ENCODE data around the gene DYNC1LI1.
"Not testable (repeated sequence)": the region's sequence is repeated elsewhere in the genome, so short reads cannot be mapped to it uniquely, and the experiment has no call there.

Gene DYNC1LI1

GRCh38 chr3:32583708-32584107 lies 13.1 kb upstream of the DYNC1LI1 start:
- DNase-seq (ENCODE audit: low read depth in 2 of 2): no peak

DNA sequence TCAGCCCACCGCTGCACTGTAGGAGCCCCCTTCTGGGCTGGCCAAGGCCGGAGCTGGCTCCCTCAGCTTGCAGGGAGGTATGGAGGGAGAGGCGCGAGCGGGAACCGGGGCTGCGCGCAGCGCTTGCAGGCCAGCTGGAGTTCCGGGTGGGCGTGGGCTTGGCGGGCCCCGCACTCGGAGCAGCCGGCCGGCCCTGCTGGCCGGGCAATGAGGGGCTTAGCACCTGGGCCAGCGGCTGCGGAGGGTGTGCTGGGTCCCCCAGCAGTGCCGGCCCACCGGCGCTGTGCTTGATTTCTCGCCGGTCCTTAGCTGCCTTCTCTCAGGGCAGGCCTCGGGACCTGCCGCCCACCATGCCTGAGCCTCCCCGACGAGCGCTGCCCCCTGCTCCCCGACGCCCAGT lies 8.0 kb upstream of the DYNC1LI1 start:
- not testable (repeated sequence) for DNase-seq (ENCODE audit: low read depth in 2 of 2)

- no peak for DNase-seq (ENCODE audit: low read depth in 2 of 2)
Observed at GRCh38 chr3:32577581-32578556, 7.2 kb upstream of the DYNC1LI1 start.

- no peak for DNase-seq (ENCODE audit: low read depth in 2 of 2)
Observed at GRCh38 chr3:32577174-32577573, 6.5 kb upstream of the DYNC1LI1 start.

DNA sequence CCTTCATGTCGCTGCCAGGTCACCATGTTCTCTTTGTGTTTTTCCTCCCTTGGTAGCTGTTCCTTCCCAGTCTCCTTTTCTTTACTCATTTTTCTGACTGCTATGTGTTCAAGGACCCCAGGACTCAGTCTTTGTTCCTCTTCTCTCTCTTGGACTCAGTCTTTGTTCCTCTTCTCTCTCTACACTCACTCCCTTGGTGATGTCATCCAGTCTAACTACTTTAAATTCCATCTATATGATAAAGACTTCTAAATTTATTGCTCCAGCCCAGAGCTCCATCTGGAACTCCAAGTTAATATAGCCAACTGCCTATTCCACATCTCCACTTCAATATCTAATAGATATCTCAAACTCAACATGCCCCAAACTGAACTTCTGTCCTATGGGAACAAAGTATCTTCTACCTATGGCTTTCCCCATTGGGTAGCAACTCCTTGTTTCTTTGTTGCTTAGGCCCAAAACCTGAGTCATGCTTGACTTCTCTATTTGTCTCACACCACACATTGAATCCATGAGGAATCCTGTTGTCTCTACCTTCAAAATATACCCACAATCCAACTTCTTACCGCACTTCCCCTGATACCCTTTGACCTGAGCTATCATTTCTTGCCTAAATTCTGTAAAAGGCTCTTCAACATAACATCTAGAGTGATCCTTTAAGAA lies 4.9 kb upstream of the DYNC1LI1 start:
- no peak for DNase-seq (ENCODE audit: low read depth in 2 of 2)

DNA sequence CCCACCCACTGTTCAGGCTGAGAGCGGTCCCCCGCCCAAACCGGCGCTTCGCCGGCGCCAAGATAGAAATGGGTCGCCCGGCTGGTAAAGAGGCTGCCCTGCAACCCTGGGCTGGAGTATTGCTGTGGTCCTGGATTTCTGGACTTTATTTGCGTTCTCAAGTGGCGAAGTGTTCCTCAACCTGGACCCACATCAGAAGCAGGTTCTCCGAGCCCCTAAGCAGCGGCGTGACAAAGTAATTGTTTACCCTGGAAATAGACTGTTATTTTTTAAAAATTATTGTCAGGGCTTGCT lies 481 bp upstream of the DYNC1LI1 start:
- DNase-seq (ENCODE audit: low read depth in 2 of 2): no peak

DNA sequence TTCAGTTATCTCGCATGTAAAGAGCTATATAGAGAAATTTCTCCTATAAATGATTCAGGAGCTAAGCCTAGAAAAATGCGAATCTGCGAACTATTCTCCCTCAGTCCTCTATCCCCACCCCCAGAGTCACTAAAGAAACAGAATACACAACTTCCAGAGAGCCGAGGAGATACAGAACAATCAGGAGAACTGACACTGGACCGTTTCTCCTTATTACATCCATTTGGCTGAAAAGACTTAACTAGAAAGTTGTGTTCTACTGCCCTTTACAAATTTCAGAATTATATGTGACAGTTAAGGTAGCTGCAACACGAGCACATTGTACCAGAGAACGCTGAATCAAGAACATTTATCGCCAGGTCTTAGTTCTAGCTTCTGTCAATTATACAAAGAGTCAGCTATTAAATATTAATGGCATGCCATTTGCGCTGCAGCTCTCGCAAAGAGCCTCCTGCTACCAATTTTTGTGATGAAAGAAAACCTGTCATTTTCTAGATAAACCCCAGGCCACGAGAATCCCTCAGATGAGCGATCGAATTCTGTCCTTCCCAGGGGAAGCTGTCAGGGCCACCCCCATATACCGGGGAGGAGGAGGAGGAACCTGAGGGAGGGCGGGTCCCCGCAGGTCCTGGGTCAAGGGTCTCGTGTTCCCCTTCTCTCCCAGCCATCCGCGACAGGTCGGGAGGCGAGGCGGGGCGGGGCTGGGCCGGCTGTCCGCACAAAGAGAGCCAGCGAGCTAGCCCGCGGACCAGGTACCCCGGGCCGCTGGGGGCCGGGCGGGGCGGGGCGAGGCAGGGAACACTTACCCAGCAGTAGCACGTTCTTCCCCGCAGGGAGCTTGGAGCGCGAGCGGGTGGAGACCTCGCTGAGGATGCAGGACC lies 878 bp downstream of the DYNC1LI1 start:
- no peak for DNase-seq (ENCODE audit: low read depth in 2 of 2)

- no peak for DNase-seq (ENCODE audit: low read depth in 2 of 2)
Observed at GRCh38 chr3:32568953-32569352, 1.7 kb downstream of the DYNC1LI1 start.

- DNase-seq (ENCODE audit: low read depth in 2 of 2): no peak
Observed at GRCh38 chr3:32564195-32564594, 6.5 kb downstream of the DYNC1LI1 start.

- no peak for DNase-seq (ENCODE audit: low read depth in 2 of 2)
Observed at GRCh38 chr3:32562640-32563039, 8.0 kb downstream of the DYNC1LI1 start.

DNA sequence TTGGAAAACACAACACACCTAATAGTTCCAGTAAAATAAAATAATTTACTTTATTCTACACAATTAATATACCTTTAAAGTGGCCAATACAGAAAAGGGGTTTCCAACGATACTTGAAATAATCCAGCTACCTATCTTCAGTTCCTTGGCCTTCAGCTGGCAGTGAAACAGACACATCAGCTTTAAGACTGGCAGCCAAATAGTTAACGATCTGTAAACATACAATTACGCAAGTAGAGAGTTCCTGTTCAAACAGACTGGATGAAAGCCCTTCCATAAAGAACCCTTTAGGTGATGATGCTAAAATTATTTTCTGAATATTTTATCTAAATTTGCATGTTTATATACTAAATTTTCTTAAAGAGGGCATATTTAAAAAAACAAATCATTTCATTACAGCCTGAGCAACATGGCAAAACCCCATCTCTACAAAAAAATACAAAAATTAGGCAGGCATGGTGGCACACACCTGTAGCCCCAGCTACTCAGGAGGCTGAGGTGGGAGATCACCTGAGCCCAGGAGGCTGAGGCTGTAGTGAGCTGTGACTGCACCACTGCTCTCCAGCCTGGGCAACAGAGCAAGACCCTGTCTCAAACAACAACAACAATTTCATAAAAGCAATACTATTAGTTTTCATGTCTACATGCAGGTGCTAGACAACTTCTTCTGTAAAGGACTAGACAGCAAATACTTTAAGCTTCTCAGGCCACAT lies 12.9 kb downstream of the DYNC1LI1 start:
- DNase-seq (ENCODE audit: low read depth in 2 of 2): no peak

DNA sequence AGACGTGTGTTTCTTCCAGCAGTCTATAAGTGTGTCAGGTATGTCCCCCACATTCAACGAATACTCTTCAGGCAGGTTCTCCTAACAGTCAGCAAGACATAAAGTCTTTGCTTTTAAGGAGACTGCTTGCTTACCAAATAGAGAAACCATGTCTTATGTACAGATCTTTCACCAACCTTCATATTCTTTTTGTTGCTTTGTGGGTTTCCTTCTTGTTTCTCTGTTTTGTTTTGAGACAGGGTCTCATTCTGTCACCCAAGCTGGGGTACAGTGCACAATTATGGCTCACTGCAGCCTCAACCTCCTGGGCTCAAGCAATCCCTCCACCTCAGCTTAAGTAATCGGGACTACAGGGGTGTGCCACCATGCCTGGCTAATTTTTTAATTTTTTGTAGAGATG lies 14.3 kb downstream of the DYNC1LI1 start:
- no peak for DNase-seq (ENCODE audit: low read depth in 2 of 2)

DNA sequence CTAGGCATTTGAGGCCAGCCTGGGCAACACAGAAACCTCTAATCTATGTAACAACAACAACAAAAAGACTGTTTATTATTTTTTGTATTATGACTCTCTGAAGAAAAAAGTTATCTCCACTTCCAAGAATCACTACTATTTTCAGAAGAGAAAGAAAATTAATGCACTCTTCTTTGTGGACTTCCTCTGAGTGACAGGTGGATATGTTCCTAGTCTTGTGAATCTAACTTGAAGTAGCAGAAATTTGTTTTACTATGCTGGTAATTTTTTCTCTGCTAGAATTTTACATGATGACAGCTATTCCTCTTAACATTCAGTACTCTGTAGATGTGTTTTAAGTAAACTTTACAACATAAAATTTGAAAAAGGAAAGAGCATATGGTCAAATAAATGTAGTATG lies 16.7 kb downstream of the DYNC1LI1 start:
- DNase-seq (ENCODE audit: low read depth in 2 of 2): no peak

DNA sequence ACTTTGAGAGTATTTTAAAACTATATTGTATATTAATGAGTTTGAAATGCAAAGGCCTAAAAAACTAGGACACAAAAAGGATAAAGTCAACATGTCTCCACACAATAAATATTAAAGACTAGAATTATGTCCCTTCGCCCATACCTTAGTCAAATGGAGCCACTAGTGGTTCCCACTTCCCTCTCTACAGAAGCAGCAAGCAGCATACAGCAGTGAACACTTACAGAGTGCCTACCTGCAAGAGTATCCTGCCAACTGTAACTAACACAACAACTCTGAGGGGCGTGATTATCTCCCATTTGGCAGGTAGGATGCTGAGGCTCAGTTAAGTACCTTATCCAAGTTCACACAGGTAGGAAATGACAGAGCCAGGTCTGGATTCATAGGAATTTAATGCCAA lies 17.2 kb downstream of the DYNC1LI1 start:
- no peak for DNase-seq (ENCODE audit: low read depth in 2 of 2)

GRCh38 chr3:32552013-32552412 lies 18.6 kb downstream of the DYNC1LI1 start:
- no peak for DNase-seq (ENCODE audit: low read depth in 2 of 2)

DNA sequence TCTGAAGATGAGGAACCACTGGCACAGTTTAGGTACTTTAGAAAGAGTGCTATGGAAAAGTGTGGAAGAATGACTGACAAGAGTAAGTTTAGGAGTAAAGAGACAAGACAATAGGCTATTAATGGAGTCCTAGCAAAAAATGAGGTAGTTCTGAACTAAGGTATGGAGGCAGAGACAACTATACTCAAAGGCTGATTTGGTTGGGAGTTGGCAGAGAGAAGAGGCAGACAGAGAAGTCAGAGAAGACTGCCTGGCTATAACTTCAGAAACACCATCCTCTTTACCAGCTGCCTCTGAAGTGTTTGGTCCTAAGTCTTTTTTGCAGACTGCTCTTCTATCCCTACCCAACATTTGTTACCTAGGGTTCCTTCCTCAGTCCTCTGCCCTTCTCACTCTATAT lies 19.2 kb downstream of the DYNC1LI1 start:
- DNase-seq (ENCODE audit: low read depth in 2 of 2): no peak

DNA sequence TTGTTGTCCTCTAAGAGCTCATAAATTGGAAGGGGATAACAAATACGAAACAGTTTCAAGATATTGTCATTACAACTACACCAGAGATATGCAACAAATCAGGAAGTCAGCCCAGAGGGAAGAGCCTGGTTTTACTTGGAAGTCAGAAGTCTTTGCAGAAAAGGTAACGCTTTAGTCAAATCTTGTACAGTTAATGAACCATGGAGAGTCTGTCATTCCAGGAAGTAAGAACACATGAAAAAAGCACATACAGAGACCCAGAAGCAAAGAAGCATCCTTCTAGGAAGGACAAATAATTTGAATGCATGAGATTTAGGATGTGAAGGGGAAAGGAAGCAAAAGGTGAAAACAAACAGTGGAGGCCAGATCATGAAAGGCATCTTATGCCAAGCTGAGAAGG lies 19.6 kb downstream of the DYNC1LI1 start:
- no peak for DNase-seq (ENCODE audit: low read depth in 2 of 2)

DNA sequence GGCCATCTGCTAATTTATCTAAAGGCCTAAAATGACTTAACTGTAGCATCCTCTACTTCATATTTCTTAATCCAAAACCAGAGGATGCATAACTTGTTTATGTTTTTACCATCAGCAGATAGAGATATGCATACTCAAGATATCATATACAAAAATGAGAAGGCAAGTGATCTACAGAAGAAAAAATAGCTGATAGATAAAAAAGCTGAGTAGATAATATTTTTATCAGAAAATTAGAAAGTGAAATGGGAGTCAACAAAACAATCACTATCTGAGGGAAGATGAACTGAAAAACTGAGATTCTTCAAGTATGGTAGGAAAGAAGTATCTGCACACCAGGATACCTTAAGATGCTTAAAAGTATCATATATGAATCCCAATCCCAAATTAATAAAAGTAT lies 25.4 kb downstream of the DYNC1LI1 start:
- no peak for DNase-seq (ENCODE audit: low read depth in 2 of 2)

DNA sequence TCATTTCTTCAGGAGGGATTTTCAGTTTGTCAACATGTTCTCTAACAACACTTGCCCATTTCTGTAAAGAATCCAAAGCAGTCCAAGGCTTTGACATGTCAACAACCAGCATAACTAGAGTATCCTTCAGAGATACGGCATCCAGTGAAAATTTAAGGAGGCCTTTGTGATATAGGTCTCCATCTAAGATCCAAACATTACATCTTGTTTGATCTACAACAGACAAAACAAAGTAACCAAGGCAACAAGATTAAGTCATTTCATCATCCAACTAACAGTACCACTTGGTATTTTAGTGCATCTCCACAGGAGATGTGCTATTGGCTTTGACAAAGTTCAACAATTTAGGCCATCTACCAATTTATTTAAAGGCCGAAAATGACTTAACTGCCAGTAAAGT lies 25.8 kb downstream of the DYNC1LI1 start:
- DNase-seq (ENCODE audit: low read depth in 2 of 2): no peak

GRCh38 chr3:32542807-32543206 lies 27.9 kb downstream of the DYNC1LI1 start:
- DNase-seq (ENCODE audit: low read depth in 2 of 2): no peak

- no peak for DNase-seq (ENCODE audit: low read depth in 2 of 2)
Observed at GRCh38 chr3:32540899-32541298, 29.8 kb downstream of the DYNC1LI1 start.

DNA sequence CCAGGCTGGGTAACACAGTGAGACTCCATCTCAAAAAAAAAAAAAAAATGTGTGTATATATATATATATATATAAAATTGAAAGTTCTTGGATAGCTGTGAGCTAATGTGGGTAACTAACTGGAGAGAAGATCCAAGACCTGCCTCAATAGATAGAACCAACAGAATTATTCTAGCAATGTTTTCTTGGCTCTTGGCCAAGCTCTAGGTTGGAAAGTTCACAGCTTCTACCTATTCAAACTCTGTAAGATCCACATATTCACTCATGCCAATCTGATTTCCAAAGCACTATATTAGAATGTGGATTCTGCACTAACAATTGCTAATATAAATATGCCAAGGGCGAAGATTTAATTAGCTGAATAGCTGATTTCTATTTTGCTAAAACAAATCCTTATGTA lies 38.2 kb downstream of the DYNC1LI1 start:
- no peak for DNase-seq (ENCODE audit: low read depth in 2 of 2)

All from activated CD8-positive, alpha-beta memory T cell treated with anti-CD3 and anti-CD28 coated beads for 4 hours (primary cell).